Posterior cingulate gyrus (tissue), 11 donors: Measurements from ENCODE around the gene CD81.
"Not testable (repeated sequence)": the region's sequence is repeated elsewhere in the genome, so short reads cannot be mapped to it uniquely, and the experiment has no call there.

Experiments
- DNase-seq, 10 donors: peaks; one replicate each; pipeline versions ENCODE4 v3.0.0 to v3.0.0-alpha.2; 2020 to 2021; ENCODE audit warnings: mixed read lengths in 3 of 10
- intact Hi-C: fragments of 100-400 bp; cut with DNase I; formaldehyde crosslinking; loops from one replicate; pipeline ENCODE4 v1.15.1; 2023

CD81 gene

DNA sequence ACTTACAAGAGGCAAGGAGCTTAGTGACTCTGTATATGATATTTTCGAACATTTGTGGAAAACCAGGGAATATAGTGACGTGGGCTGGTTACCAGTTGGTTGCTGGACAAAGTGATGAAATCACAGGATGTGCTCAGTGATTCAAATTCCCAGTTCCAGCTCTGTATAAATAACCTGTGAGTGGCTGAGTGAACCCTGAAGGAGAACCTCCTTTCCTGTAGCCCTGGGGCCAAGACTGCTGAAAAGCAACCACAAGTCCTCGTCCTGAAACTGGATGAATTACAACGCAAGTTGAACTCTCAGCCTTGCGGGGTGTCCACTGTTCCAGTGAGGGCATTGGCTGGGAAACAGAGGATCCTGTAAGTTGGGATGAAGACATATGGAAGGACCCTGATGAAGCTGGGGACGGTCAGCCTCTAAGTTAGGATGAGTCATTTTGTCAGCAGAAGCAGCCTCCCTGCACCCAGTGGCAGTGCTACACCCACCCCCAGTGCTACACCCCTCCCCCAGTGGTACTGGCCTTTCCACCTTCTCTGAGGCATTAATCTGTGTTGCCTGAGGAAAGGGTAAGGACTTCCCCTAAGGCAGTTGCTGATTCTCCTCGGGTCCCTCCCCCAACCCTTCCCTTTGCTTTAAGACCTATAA, 22.0 kb upstream of the CD81 start:
- DNase-seq, result peak in 1 of 10 donors; percentile 3
- intact Hi-C loops, result no loop called here

DNA sequence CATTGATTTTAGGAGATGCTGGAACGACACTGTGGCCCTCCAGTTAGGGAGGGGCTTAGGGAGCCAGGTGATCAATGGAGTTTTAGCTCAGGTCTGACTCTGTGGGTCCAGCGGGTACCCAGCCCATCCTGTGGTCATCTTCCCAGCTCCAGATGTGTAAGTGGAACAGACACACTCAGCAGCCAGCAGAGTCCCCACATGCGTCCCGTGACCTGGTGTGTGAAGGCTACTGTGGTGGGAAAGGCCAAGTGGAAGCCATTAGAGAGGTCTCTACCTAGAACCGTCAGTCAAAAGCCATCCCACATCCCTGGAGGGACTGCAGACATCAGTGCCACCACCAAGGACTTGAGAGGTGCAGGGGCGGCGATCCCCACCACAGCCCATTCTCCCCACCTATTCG, 19.9 kb upstream of the CD81 start:
- peak in 2 of 10 donors; percentile 45 for DNase-seq
- intact Hi-C loops, result no loop called here

DNA sequence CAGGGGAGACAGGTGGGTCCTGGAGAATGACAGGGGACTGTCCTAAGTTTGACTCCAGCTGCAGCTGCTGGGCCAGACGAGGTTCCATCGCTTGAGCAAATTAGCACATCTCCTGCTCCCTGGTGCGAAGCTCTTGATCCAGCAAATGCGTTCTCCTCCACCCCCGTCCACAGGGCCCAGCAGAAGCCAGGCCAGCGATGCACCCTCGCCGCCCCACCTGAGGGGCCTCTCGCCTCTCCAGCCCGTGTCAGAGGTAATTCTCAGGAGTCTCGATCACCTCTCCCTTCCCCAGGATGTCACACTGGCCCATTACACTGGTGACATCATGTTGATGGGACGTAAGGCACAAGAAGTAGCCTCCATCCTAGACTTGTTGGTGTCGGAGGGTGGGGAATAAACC, 19.5 kb upstream of the CD81 start:
- intact Hi-C loops, result not testable (repeated sequence)
- peak in 2 of 10 donors; percentile 59 to 62 for DNase-seq

DNA sequence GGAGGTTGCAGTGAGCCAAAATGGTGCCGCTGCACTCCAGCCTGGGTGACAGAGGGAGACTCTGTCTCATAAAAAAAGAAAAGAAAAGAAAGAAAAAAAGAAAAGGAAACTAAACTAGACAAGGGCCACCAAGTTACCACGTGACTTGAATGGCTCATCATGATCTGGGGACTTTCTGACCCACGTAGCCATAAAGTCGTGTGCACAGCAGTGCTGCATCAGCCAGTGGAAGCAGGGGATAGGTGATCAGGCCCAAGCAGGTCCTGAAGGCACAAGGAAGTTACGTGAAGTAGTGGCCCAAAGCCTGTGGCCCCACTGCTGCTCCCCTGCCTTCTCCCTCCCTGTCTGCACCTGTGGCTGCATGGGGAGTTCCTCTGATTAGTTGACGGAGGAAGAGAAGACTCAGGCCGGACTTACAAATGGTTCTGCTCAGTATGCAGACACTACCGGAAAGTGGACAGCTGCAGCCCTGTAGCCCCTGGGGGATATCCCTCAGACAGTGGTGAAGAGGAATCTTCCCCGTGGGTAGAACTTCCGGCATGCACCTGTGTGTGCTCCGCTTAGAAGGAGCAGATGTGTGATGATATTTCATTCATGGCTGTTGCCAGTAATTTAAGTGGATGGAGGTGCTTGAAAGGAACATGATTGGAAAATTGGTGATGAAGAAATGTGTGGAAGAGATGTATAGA, 18.2 kb upstream of the CD81 start:
- DNase-seq, result peak in 2 of 10 donors; percentile 11 to 35
- intact Hi-C loops, result no loop called here

DNA sequence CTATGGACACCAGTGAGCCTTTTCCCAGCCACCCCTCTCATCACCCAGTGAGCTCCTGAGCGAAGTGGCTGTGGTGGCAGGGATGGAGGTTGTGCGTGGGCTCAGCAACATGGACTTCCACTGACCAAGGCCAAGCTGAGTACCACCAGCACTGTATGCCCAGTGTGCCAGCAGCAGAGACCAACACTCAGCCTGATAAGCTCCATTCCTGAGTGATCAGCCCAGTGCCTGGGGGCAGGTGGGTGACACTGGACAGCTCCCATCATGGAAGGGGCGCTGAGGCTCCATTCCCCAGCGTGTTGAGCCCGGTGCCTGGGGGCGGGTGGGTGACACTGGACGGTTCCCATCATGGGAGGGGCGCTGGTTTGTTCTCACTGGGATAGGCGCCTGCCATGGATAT, 17.6 kb upstream of the CD81 start:
- intact Hi-C loops, result no loop called here
- DNase-seq, result peak in 2 of 10 donors; percentile 57 to 69

DNA sequence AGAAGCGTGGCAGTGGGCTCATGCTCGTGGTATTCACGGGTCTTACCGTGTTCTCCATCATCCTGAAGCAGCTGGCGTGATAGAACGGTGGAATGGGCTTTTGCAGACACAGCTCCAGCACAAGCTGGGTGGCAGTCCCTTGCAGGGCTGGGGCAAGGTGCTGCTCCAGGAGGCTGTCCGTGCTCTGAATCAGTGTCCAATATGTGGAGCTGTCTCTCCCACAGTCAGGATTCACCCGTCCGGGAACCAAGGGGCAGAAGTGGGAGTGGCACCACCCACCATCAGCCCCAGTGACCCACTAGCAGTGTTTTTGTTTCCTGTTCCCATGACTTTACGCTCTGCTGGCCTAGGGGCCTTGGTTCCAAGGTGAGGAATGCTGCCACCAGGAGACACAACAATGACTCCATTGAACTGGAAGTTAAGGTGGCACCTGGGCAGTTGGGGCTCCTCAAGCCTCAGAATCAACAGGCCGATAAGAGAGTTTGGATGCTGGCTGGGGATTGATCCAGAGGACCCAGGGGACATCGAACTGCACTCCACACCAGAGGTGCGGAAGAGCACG, 16.9 kb upstream of the CD81 start:
- intact Hi-C loops, result no loop called here
- peak in 2 of 10 donors; percentile 43 to 55 for DNase-seq

DNA sequence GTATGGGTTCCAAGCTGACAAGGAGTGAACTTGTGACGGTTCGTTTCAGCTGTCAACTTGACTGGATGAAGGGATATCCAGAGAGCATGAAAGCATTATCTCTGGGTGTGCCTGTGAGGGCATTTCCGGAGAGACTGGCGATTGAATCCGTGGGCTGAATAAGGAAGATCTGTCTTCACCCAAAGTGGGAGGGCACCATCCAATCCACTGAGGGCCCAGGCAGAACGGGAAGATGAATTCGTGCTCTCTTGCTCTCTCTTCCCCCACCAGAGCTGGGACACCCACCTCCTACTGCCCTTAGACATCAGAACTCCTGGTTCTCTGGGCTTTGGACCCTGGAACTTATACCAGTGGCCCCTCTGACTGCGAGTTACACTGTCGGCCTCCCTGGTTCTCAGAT, 15.5 kb upstream of the CD81 start:
- peak in 2 of 10 donors; percentile 1 to 31 for DNase-seq
- intact Hi-C loops, result no loop called here

DNA sequence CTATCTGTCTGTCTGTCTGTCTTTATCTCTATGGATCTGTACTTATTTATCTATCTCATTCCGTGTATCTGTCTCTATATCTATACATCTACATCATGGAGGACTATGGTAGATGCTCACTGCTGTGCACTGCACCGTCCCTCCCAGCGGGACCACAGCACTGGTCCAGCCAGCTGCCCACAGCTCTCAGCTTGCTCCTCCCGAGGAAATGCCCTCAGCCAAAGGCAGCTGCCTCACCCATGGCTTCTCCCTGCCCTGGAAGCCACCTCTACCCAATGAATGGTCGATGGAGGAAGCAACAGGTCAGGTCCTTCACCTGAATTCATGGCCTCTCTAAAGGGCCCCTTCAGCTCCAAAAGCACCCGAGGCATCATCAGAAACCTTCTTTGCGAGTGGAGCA, 14.7 kb upstream of the CD81 start:
- intact Hi-C loops, result no loop called here
- DNase-seq, result peak in 2 of 10 donors; percentile 11 to 60

DNA sequence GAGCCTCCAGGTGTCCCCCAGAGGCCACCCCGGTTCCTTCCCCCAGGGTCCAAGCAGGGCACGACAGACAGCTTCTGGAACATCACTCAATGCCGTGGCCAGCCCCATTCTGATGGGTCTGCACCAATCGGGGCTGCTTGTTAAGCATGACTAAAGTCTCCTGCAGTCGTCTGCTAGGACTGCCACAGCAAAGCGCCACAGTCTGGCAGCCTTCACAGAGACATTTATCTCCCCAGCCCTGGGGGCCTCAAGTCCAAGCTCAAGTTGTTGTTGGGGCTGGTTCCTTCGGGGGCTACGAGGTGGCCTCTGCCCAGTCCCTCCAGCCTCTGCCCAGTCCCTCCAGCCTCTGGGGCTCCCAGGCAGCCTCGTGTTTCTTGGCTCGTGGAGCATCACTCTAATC, 14.0 kb upstream of the CD81 start:
- DNase-seq, result peak in 2 of 10 donors; percentile 38 to 43
- intact Hi-C loops, result no loop called here

DNA sequence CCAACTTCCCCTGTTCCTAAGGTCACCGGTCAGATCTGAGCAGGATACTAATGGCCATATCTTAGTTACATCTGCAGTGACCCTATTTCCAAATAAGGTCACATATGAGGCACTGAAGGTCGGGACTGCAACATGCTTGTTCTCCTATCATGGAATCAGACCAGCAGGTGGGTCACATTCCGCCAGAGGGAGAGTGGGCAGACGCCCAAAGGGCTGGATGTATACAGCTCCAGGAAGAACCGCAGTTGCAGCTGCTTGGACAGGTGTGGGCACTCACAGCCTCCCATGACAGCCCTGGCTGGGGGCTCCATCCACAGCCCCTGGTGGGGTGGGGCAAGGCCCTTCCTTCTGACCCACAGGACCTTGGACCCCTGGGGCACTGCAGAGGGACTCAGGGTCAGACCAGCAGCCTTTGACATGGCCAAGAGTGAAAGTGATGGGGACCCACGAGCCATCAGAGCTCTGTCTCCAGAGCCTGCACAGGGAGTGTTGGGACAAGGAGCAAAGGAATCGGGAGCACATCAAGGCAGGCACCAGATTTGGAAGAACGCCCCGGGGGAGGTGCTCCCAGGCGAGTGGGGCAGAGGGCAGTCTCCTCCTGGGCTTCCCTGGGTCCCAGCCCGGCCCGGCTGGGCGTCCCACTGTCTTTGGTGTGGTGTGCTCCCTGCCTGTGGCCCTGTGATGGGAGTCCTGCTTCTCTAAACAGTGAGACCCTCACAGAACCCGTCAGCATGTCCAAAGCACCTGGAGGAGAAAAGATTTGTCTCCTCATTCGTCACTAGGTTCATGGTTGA, 13.3 kb upstream of the CD81 start:
- intact Hi-C loops, result loop anchor here (1.0 kb wide), 1 partner anchor 29 kb away; no protein-coding TSS in a partner anchor
- DNase-seq, result peak in 2 of 10 donors; percentile 70 to 73

DNA sequence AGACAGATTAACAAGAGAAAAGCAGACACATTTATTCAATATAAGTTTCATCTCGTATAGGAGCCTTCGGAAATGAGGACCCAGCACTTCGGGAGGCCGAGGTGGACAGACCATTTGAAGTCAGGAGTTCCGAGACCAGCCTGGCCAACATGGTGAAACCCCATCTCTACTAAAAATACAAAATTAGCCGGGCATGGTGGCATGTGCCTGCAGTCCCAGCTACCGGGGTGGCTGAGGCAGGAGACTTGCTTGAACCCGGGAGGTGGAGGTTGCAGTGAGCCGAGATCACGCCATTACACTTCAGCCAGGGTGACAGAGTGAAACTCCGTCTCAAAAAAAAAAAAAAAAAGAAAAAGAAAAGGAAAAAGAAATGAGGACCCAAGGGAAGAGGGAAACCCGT, 12.7 kb upstream of the CD81 start:
- DNase-seq, result peak in 2 of 10 donors; percentile 18 to 64
- intact Hi-C loops, result loop anchor here (1.0 kb wide), 1 partner anchor 28 kb away; no protein-coding TSS in a partner anchor

DNA sequence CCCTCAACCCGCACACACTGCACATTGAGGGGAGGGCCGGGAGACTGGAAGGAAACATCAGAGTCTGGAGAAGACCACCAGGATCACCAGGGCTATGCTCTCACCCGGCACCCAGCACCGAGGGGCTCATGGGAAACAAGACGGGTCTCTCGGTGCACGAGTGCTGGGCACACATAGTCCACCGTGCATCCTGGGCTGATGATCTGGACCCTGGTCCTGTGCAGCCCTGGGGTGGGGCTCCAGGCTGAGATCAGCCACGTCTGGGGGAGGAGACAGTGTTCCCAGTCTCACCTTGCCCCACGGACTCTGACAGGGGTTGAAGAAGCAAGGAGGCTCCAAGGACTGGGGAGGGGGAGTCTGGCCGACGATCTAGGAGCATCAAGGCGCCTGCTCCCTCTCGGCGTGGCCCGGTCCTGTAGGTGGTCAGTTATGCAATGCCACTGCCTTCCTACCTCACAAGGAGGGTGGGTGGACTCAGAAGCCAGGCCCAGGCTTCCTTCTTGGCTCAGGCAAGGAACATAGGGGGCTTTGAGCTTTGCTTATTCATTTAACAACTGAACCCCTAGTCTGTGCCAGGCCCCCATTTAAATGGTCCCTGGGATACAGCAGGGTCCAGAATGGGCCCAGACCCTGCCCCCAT, 11.4 kb upstream of the CD81 start:
- intact Hi-C loops, result no loop called here
- DNase-seq, result peak in 2 of 10 donors; percentile 45 to 71

DNA sequence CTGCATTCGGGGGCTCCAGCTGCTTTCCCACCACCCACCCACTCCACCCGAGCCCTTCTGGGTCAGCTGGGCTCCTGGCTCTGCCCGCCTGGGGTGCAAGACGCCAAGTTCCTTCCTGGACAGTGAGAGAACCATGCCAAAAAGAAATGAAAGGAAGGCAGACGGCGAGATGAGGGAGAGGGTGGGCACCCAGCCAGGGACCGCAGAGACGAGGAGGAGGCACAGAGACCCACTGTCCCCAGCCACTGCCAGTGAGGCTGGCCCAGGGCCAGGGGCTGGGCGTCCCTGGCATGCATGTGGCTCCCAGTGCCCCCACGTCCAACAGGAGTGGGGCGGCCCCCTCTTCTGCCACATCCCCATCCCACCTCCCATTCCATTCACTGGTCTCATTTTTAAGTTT, 10.8 kb upstream of the CD81 start:
- intact Hi-C loops, result no loop called here
- DNase-seq, result peak in 8 of 10 donors; percentile 45 to 94 (median 68)

DNA sequence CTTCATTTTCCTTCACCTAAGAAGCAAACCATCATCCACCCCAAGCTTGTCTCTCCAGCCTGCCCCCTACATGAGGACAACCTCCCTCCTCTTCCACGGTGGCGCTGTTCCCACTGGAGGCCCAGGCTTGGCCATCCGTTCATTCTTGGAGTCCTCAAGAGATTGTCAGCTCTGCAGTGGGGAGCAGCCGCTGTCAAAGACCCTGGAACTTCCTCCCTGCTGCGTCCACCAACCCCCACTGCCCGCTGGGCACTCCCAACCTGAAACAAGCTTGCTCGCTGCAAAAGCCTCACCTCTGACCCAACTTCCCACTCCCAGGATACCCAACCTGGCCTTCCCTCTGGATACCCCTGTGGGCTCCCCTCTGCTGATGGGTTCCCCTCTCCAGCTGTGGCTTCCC, 10.4 kb upstream of the CD81 start:
- intact Hi-C loops, result no loop called here
- peak in 2 of 10 donors; percentile 82 to 84 for DNase-seq

DNA sequence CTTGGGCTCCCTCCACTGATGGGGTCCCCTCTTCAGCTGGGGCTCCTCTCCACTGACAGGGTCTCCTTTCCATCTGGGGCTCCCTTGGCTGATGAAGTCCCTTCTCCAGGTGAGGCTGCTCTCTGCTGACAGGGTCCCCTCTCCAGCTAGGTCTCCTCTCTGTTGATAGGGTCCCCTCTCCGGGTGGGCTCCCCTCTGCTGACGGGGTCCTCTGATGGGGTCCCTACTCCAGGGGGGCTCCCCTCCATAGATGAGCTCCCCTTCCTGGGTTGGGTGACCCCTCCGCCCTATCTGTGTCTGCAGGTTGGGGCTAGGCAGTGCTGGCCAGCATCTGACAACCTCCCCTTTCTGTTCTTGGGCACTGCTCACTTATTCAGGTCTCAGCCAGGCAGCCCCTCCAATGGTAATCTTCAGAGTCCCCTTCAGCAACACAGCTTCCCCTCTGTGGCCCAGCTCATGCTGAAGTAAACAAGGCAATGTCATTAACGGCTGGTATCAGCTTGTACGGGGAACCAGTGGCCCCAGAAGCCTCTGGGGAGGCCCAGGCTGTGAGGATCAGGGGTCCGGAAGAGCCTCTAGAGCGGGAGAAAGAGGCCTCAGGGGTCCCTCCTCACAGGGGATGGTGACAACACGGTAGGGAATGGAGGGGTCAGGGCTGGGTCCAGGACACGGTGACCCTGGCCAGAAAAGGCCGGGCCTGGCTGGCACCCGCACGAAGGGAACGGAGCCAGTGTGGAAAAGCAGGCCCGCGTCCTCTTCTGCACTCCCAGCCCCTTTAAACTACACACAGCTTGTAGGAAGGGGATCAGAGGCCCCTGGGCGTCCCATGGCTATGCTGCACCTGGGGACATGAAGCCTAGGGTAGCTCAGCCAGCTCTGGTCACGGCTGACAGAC, 9.6 kb upstream of the CD81 start:
- DNase-seq, result peak in 2 of 10 donors; percentile 67 to 76
- intact Hi-C loops, result no loop called here

DNA sequence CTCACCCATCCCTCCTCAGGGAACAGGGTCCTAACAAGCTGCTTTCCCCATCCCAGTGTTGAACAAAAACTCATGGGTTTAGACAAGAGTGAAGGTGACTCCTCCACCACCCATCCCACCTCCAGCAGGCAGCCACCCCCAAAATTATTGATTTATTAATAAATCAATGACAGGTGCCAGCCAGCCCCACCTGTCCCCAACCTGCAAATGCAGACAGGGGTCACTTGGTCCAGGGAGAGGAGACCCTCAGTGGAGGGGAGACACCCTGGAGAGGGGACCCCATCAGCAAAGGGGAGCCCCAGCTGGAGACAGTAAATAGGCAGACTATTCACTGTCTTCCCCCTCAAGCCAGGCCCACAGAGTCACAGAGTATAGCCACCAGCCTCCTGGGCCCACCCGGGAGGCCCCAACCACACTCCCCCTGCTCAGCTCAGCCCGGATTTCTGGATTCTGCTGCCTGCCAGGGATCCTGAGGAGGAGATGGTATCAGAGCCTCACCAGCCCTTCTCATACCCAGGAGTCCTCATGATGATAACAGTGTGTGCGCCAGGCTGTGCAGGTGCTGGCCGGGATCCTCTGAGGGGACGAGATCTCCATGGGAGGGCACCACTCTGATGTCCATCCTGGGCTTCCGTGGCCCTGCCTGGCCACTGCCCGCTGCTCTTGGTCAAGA, 8.8 kb upstream of the CD81 start:
- DNase-seq, result peak in 2 of 10 donors; percentile 62
- intact Hi-C loops, result no loop called here

DNA sequence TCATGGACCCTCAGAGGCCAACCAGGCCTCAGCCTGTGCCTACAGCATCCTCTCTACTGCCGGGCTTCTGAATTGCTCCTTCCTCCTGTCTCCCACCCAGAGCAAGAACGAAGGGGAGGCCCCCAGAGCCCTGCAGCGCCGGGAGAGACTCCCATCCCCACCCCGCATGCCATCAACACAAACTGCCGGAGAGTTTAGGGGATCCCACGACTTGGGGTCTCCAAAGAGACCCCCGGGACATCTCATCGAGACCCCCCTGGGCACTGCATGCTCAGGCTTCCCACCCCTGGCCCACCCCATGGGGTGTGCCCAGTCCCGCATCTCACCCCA, 8.3 kb upstream of the CD81 start:
- intact Hi-C loops, result no loop called here
- peak in 1 of 10 donors; percentile 33 for DNase-seq

DNA sequence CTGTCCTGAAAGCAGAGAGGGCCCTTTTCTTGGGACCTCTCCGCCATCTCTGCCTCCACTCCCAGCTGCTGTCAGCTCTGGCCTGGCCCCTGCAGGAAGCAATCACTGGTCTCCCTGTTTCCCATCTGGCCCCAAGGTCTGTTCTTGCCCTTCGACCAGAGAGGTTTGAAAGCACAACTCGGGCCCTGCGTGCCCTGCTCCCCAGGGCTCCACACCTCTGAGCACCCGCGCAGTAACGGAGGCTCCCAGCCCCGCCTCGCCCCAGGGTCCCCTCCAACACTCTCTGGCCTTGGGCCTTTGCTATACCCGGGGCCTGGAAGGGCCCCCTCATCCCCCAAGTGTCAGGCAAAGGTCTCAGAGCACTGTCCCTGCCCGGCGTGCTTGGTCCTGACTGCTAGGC, 7.8 kb upstream of the CD81 start:
- DNase-seq, result peak in 2 of 10 donors; percentile 66 to 78
- intact Hi-C loops, result no loop called here

DNA sequence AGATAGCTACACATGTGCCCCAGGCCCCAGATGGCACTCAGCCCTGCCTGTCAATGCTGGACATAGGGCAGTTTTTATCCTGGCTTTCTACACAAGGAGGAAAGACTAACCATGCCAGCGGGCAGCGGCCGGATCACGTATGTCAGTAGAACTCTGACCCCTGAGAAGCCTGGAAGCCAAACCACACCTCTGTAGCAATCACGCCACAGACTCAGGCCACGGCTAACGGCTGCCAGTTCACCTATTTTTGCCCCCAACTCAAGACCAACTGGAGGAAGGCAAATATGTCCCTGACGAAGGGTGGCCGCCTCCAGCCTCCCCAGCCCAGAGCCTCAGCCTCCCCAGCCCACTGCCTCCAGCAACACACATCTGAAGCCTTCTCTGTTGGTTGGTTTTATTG, 7.2 kb upstream of the CD81 start:
- intact Hi-C loops, result loop anchor here (5.0 kb wide), 1 partner anchor 53 kb away; no protein-coding TSS in a partner anchor
- peak in 2 of 10 donors; percentile 52 to 73 for DNase-seq
